HG03159 (cell line): ENCODE data around the gene URB2.

Experiments used
- ATAC-seq: cut with Tn5 transposase; IDR thresholded peaks from one replicate; pipeline ENCODE4 v1.9.1; 2021; ENCODE audit warnings: mild to moderate bottlenecking, moderate library complexity; ENCODE audit not compliant: unreplicated experiment

The URB2 gene

GRCh38 chr1:229643996-229644745 lies 18.1 kb downstream of the URB2 start:
- ATAC-seq: no peak

- ATAC-seq: no peak
These were observed 19.4 kb downstream of the URB2 start for GRCh38 chr1:229645324-229645993.

- no peak for ATAC-seq
These were observed 22.4 kb downstream of the URB2 start for GRCh38 chr1:229648406-229648805.

- ATAC-seq: no peak
These were observed 24.0 kb downstream of the URB2 start for GRCh38 chr1:229650045-229650444.

GRCh38 chr1:229651546-229651945 lies 25.5 kb downstream of the URB2 start:
- ATAC-seq: no peak

- ATAC-seq: no peak
These were observed 27.4 kb downstream of the URB2 start for GRCh38 chr1:229653420-229653819.

GRCh38 chr1:229655781-229656180 lies 29.7 kb downstream of the URB2 start:
- no peak for ATAC-seq

- no peak for ATAC-seq
These were observed 32.1 kb downstream of the URB2 start for GRCh38 chr1:229657993-229658755.

GRCh38 chr1:229661022-229661877 lies 35.2 kb downstream of the URB2 start:
- no peak for ATAC-seq

GRCh38 chr1:229661897-229662296 lies 35.9 kb downstream of the URB2 start:
- no peak for ATAC-seq

- ATAC-seq: no peak
These were observed 38.2 kb downstream of the URB2 start for GRCh38 chr1:229664133-229664689.

GRCh38 chr1:229665912-229666558 lies 40.0 kb downstream of the URB2 start:
- no peak for ATAC-seq

- no peak for ATAC-seq
These were observed 40.5 kb downstream of the URB2 start for GRCh38 chr1:229666585-229666984.

- ATAC-seq: no peak
These were observed 43.3 kb downstream of the URB2 start for GRCh38 chr1:229669333-229669732.

- ATAC-seq: no peak
These were observed 45.3 kb downstream of the URB2 start for GRCh38 chr1:229671310-229671709.

- no peak for ATAC-seq
These were observed 46.2 kb downstream of the URB2 start for GRCh38 chr1:229672246-229672645.

GRCh38 chr1:229674042-229674441 lies 48.0 kb downstream of the URB2 start:
- no peak for ATAC-seq

- ATAC-seq: no peak
These were observed 49.3 kb downstream of the URB2 start for GRCh38 chr1:229675396-229675795.

- ATAC-seq: no peak
These were observed 59.1 kb downstream of the URB2 start for GRCh38 chr1:229685149-229685548.

GRCh38 chr1:229689273-229689672 lies 63.2 kb downstream of the URB2 start:
- ATAC-seq: no peak
